Measurements from ENCODE around the gene FBXW12.

The FBXW12 gene

GRCh38 chr3:48440590-48440958 is 68.6 kb downstream of the FBXW12 start (continued):
- TF ChIP-seq ZNF398 (tag by site-specific recombination; IDR thresholded peaks at IDR 0.05) = no peak
- TF ChIP-seq ZBTB8A (tag by site-specific recombination; IDR thresholded peaks at IDR 0.05) = no peak
- no peak for TF ChIP-seq YY2 (tag by site-specific recombination; IDR thresholded peaks at IDR 0.05)

GRCh38 chr3:48441940-48442339 is 69.9 kb downstream of the FBXW12 start:
- ChIA-PET CTCF (interaction anchor here (0.6 kb wide), 1 partner anchor 68 kb away, joined by 3 read pairs; no protein-coding TSS in a partner anchor), POLR2A (interaction anchor here (0.6 kb wide), 1 partner anchor 64 kb away, joined by 3 read pairs; no protein-coding TSS in a partner anchor)
- Histone ChIP-seq H3K36me3 (ENCODE audit: control insufficient read depth in 2 of 2, insufficient read depth in 1 of 2, low read length in 2 of 2) (peaks cover 14 to 34% of the 10 kb centered on the region in 2 experiments; a peak in 2 of 3 replicates), H3K27ac (ENCODE audit: extremely low read depth, low read depth, low read length) (no peak overlapping the region), H3K4me1 (ENCODE audit: control insufficient read depth, insufficient read depth, low read length) (no peaks in the 10 kb centered on the region), H3K9me3 (ENCODE audit: control insufficient read depth, insufficient read depth, low read depth, low read length) (no peaks in the 10 kb centered on the region), H3K4me3 (ENCODE audit: low read depth, low read length) (no peak overlapping the region)
- no peak for TF ChIP-seq ZSCAN5A (tag by site-specific recombination; IDR thresholded peaks at IDR 0.05)
